Heart right ventricle (tissue), 16 donors: ENCODE results near the gene PSKH1. TPM values are rescaled to one million over a fixed set of nuclear protein-coding genes. Genes with fewer than 3 reads are reported as not detected.

Experiments
- ATAC-seq, 8 donors: fragments of 200-7000 bp; cut with Tn5 transposase; one replicate each; pipeline ENCODE4 v1.9.1; 2020; ENCODE audit warnings: mild to moderate bottlenecking in 8 of 8, moderate library complexity in 8 of 8, moderate number of reproducible peaks in 1 of 8
- DNase-seq, 2 donors: peaks; one replicate each; pipeline ENCODE4 v3.0.0-alpha.2; 2020
- H3K27ac ChIP-seq, 10 donors: fragments of 200-600 bp; sonication (generic) in 2 of 10; one replicate each; pipeline versions ENCODE4 v1.5.0 to v1.8.0; 2020 to 2022; ENCODE audit warnings: mild to moderate bottlenecking in 3 of 10
- H3K27me3 ChIP-seq, 7 donors: fragments of 200-600 bp; one replicate each; pipeline ENCODE4 v1.8.0; 2021 to 2022; ENCODE audit warnings: mild to moderate bottlenecking in 2 of 7
- H3K36me3 ChIP-seq, 9 donors: fragments of 200-600 bp; sonication (generic) in 1 of 9; one replicate each; pipeline versions ENCODE4 v1.5.0 to v1.8.0; 2020 to 2022; ENCODE audit warnings: mild to moderate bottlenecking in 2 of 9
- H3K4me1 ChIP-seq, 9 donors: fragments of 200-600 bp; sonication (generic) in 1 of 9; one replicate each; pipeline versions ENCODE4 v1.5.0 to v1.8.0; 2020 to 2022; ENCODE audit warnings: mild to moderate bottlenecking in 4 of 9
- H3K4me3 ChIP-seq, 10 donors: fragments of 200-600 bp; sonication (generic) in 2 of 10; one replicate each; pipeline versions ENCODE4 v1.5.0 to v1.8.0; 2020 to 2022; ENCODE audit warnings: mild to moderate bottlenecking in 7 of 10, moderate library complexity in 2 of 10
- H3K9me3 ChIP-seq, 11 donors: fragments of 200-600 bp in 10 of 11; sonication (generic) in 2 of 11; one replicate each; pipeline versions ENCODE4 v1.5.0 to v1.8.0; 2013 to 2022; ENCODE audit warnings: mild to moderate bottlenecking in 2 of 11, control low read depth in 1 of 11, moderate library complexity in 1 of 11
- WGBS, 2 donors: extraction: QIAGEN DNeasy Blood & Tissue Kit; methylation state at CpG; one replicate each; pipeline ENCODE4 v1.1.7; 2013; ENCODE audit warnings: inconsistent platforms in 1 of 2; 5-methylcytosine and 5-hydroxymethylcytosine counted together
- intact Hi-C, 10 donors: fragments of 100-400 bp; cut with DNase I; formaldehyde crosslinking; loops; one replicate each; pipeline versions ENCODE4 v1.11.1 to v1.14.2; 2022
- polyA plus RNA-seq, 2 donors: library from polyadenylated mRNA; stranded (reverse); fragments of 200-250 nt; gene quantifications; one replicate each; pipeline ENCODE4 v1.2.3, GENCODE V29; 2013
- total RNA-seq, 10 donors: library from RNA; stranded (reverse); fragmentation: NEBNext Ultra II Directional in 3 of 10; extraction: Animal tissue kit (Norgen Biotek cat#: 25700) in 3 of 10; gene quantifications; one replicate each; pipeline versions ENCODE4 v1.2.1 to v1.2.4, GENCODE V29; 2021 to 2023
- TF ChIP-seq, protein P1 (sequence below), 9 donors: fragments of 200-600 bp; sonication (generic) in 2 of 9; IDR thresholded peaks; one replicate each; pipeline versions ENCODE4 v1.5.0 to v1.8.0; 2021 to 2022; ENCODE audit warnings: antibody characterized with exemption in 9 of 9, mild to moderate bottlenecking in 5 of 9, moderate library complexity in 1 of 9
- donor health status: Arrhythmogenic right ventricular cardiomyopathy.
- donor health status: ischemic (EF 13 %, LVEDD 7.1; RV severe dilation, severe dysfunction).
- donor health status: healthy with polysubstance abuse.
- donor health status: DM: no; HTN: yes; CAD: no.
- donor health status: DM: no; HTN: no; CAD: no.
- donor health status: ischemic (EF 25% LVEDD 6.9; RV normal size, moderate dysfunction).
- donor health status: ischemic (EF 25% LVEDD 5.7; RV mildly dilated, moderate dysfunction).
- donor health status: healthy.
- donor health status: DM: yes; HTN: yes; CAD: no.
- donor health status: Ischemic cardiomyopathy.
- donor health status: ischemic (EF 35%, LVEDD 5.7; RV mildly dilated, moderate dysfunction).
- donor health status: nonischemic (EF 11% LVEDD 7.7; RV severe dilation, severe dysfunction).
- donor health status: DM: yes; HTN: yes; CAD: no.
- donor health status: PGD.
- donor health status: ischemic (EF 29% LVEDD 5.4; RV normal size, mild dysfunction).
- donor health status: nonischemic (EF 23%, LVEDD 6.1; RV moderate dilation, normal function).

PSKH1 gene
- total and polyA plus RNA-seq, 12 donors: 15.7 to 24.5 (median 20.5) TPM

DNA sequence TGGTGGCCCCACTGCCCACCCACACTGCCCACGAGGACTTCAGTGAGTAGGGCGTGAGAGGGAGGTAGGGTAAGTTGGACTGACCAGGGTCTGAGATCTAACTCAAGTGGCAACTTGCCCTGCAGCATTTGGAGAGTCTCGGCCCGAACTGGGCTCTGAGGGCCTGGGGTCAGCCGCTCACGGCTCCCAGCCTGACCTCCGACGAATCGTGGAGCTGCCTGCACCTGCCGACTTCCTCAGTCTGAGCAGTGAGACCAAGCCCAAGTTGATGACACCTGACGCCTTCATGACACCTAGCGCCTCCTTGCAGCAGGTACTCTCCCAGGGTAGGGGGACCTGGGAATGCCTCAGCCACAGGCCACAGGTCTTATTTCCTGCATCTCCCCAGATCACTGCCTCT, 13.6 kb upstream of the PSKH1 start:
- WGBS, 2 donors: 94% methylated on average over 12 of the region's 12 CpGs
- Histone ChIP-seq H3K4me3 (no peak overlapping the region), H3K27me3 (no peaks in the 10 kb centered on the region), H3K4me1 (peaks cover 28 to 67% (median 39%) of the 10 kb centered on the region in 9 donors), H3K36me3 (peaks cover 6 to 92% (median 73%) of the 10 kb centered on the region in 9 donors), H3K9me3 (no peaks in the 10 kb centered on the region), H3K27ac (no peak overlapping the region)
- ATAC-seq: no peak
- intact Hi-C loops: loop anchor here in 1 of 10 donors (5.0 kb wide), 1 partner anchor 37 kb away; the partner anchor contains the start of gene THAP11
- DNase-seq: no peak
- TF ChIP-seq, protein P1, sequence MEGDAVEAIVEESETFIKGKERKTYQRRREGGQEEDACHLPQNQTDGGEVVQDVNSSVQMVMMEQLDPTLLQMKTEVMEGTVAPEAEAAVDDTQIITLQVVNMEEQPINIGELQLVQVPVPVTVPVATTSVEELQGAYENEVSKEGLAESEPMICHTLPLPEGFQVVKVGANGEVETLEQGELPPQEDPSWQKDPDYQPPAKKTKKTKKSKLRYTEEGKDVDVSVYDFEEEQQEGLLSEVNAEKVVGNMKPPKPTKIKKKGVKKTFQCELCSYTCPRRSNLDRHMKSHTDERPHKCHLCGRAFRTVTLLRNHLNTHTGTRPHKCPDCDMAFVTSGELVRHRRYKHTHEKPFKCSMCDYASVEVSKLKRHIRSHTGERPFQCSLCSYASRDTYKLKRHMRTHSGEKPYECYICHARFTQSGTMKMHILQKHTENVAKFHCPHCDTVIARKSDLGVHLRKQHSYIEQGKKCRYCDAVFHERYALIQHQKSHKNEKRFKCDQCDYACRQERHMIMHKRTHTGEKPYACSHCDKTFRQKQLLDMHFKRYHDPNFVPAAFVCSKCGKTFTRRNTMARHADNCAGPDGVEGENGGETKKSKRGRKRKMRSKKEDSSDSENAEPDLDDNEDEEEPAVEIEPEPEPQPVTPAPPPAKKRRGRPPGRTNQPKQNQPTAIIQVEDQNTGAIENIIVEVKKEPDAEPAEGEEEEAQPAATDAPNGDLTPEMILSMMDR (IDR thresholded peaks at IDR 0.05): no peak

DNA sequence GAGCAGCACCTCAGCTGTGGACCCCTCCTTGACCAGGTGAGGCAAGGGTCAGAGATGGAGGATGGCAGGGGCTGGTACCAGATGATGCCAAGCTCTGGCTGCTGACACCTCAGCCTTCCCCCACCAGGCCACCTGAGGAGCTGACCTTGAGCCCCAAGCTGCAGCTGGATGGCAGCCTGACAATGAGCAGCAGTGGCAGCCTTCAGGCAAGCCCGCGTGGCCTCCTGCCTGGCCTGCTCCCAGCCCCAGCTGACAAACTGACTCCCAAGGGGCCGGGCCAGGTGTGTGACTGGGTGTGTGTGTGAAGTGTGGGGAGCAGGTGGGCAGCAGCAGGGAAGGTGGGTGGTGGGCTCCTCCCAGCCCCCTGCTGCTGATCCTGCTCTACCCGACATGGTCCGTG, 13.1 kb upstream of the PSKH1 start:
- ATAC-seq (no peak), DNase-seq (no peak)
- TF ChIP-seq, protein P1 (IDR thresholded peaks at IDR 0.05): no peak
- Histone ChIP-seq H3K27me3 (no peaks in the 10 kb centered on the region), H3K9me3 (no peaks in the 10 kb centered on the region), H3K4me3 (no peak overlapping the region), H3K27ac (peak overlapping the region in 3 of 10 donors; percentile 62 to 89 (median 80)), H3K4me1 (peaks cover 24 to 67% (median 36%) of the 10 kb centered on the region in 9 donors), H3K36me3 (peaks cover 6 to 96% (median 73%) of the 10 kb centered on the region in 9 donors)
- intact Hi-C loops: loop anchor here in 9 of 10 donors (5.0 kb wide), 5 partner anchors 37 to 162 kb away; partner anchors contain the start of genes DDX28 (in 1 of the 9), DUS2 (in 1 of the 9) and THAP11 (in 1 of the 9)
- WGBS, 2 donors: 83% methylated on average over 5 of the region's 5 CpGs

DNA sequence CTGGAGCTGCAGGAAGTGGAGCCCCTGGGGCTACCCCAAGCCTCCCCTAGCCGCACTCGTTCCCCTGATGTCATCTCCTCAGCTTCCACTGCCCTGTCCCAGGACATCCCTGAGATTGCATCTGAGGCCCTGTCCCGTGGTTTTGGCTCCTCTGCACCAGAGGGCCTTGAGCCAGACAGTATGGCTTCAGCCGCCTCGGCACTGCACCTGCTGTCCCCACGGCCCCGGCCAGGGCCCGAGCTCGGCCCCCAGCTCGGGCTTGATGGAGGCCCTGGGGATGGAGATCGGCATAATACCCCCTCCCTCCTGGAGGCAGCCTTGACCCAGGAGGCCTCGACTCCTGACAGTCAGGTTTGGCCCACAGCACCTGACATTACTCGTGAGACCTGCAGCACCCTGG, 12.5 kb upstream of the PSKH1 start:
- DNase-seq (no peak), ATAC-seq (no peak)
- Histone ChIP-seq H3K36me3 (peaks cover 6 to 99% (median 73%) of the 10 kb centered on the region in 9 donors), H3K4me1 (peaks cover 22 to 64% (median 30%) of the 10 kb centered on the region in 9 donors), H3K9me3 (no peaks in the 10 kb centered on the region), H3K27me3 (no peaks in the 10 kb centered on the region), H3K27ac (peak overlapping the region in 8 of 10 donors; percentile 7 to 92 (median 88)), H3K4me3 (no peak overlapping the region)
- intact Hi-C loops: loop anchor here in 9 of 10 donors (5.0 kb wide), 4 partner anchors 37 to 162 kb away; partner anchors contain the start of genes DDX28 (in 1 of the 9) and DUS2 (in 1 of the 9)
- TF ChIP-seq, protein P1 (IDR thresholded peaks at IDR 0.05): no peak
- 90 to 93% methylated on average over 13 of the region's 13 CpGs for WGBS, 2 donors

DNA sequence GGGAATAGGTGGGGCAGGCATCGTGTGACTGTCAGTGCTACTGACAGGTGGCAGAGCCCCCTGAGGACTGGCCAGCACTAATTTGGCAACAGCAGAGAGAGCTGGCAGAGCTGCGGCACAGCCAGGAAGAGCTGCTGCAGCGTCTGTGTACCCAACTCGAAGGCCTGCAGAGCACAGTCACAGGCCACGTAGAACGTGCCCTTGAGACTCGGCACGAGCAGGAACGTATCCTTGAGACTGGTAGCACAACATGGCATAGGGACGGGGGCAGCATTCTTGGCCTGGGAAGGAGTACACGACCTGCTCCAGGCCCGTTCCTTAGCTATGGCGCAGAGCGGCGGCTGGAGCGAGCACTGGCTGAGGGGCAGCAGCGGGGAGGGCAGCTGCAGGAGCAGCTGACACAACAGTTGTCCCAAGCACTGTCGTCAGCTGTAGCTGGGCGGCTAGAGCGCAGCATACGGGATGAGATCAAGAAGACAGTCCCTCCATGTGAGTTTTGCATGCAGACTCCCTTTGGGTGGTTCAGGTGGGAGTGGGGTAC, 11.4 kb upstream of the PSKH1 start:
- DNase-seq: peak; percentile 31 to 53
- H3K4me1 ChIP-seq: peaks cover 19 to 55% (median 25%) of the 10 kb centered on the region in 9 donors
- H3K36me3 ChIP-seq: peaks cover 6 to 99% (median 74%) of the 10 kb centered on the region in 9 donors

More for the DNA sequence above, 11.4 kb upstream of the PSKH1 start:
- Histone ChIP-seq H3K4me3 (no peak overlapping the region), H3K9me3 (no peaks in the 10 kb centered on the region), H3K27me3 (no peaks in the 10 kb centered on the region), H3K27ac (peak overlapping the region; percentile 44 to 92 (median 88))
- intact Hi-C loops: loop anchor here in 9 of 10 donors (2.0 to 5.0 kb wide), 5 partner anchors 36 to 161 kb away; partner anchors contain the start of genes DDX28 (in 1 of the 9) and DUS2 (in 1 of the 9)
- TF ChIP-seq, protein P1 (IDR thresholded peaks at IDR 0.05): no peak
- 64 to 75% methylated on average over 21 of the region's 21 CpGs for WGBS, 2 donors
- ATAC-seq: peak; percentile 23 to 71 (median 48)
